ENCODE data around the gene MYL7.

The MYL7 gene

GRCh38 chr7:44098092-44099068 lies 42.8 kb downstream of the MYL7 start:
- no peak for DNase-seq

- DNase-seq = no peak
Measured at GRCh38 chr7:44097064-44097932, 43.8 kb downstream of the MYL7 start.

GRCh38 chr7:44096326-44096881 lies 44.7 kb downstream of the MYL7 start:
- no peak for DNase-seq

GRCh38 chr7:44095781-44096180 lies 45.4 kb downstream of the MYL7 start:
- DNase-seq = no peak

- no peak for DNase-seq
Measured at GRCh38 chr7:44094883-44095592, 46.1 kb downstream of the MYL7 start.

GRCh38 chr7:44094365-44094764 lies 46.8 kb downstream of the MYL7 start:
- no peak for DNase-seq

- no peak for DNase-seq
Measured at GRCh38 chr7:44093102-44093641, 48.0 kb downstream of the MYL7 start.
